OCI-LY1 (cell line): ENCODE data around the gene IDS.

ENCODE experiments used
- H2AFZ ChIP-seq: fragments of 200-600 bp; sonication (generic), shearing (Covaris generic); 2 replicates; pipeline ENCODE4 v1.6.0; 2014; ENCODE audit warnings: antibody characterized with exemption, mild to moderate bottlenecking, low read length
- H3F3A ChIP-seq: fragments of 200-600 bp; sonication (generic), shearing (Covaris generic); 2 replicates; pipeline ENCODE4 v1.6.0; 2014; ENCODE audit warnings: mild to moderate bottlenecking, antibody characterized with exemption, low read length, moderate library complexity; ENCODE audit not compliant: insufficient read depth
- H3K27ac ChIP-seq: fragments of 200-600 bp; sonication (generic); 2 replicates; pipeline ENCODE4 v1.5.1; 2014; ENCODE audit warnings: low read length, mixed run types, mild to moderate bottlenecking, low read depth; ENCODE audit not compliant: poor library complexity, severe bottlenecking
- H3K27me3 ChIP-seq: fragments of 200-600 bp; sonication (generic); 2 replicates; pipeline ENCODE4 v1.6.0; 2014; ENCODE audit warnings: antibody characterized with exemption, mild to moderate bottlenecking, low read length, moderate library complexity; ENCODE audit not compliant: insufficient read depth
- H3K36me3 ChIP-seq: fragments of 200-600 bp; sonication (generic); 2 replicates; pipeline ENCODE4 v1.6.1; 2014; ENCODE audit warnings: mild to moderate bottlenecking, antibody characterized with exemption, low read length, moderate library complexity, mixed read lengths; ENCODE audit not compliant: insufficient read depth
- H3K4me1 ChIP-seq: fragments of 200-600 bp; sonication (generic); 2 replicates; pipeline ENCODE4 v1.5.1; 2014; ENCODE audit warnings: mild to moderate bottlenecking, low read length, moderate library complexity; ENCODE audit not compliant: insufficient read depth, severe bottlenecking
- H3K4me2 ChIP-seq: fragments of 200-600 bp; sonication (generic), shearing (Covaris generic); 2 replicates; pipeline ENCODE4 v1.6.1; 2014; ENCODE audit warnings: low read length
- H3K4me3 ChIP-seq: fragments of 200-600 bp; sonication (generic); 2 replicates; pipeline ENCODE4 v1.5.1; 2014; ENCODE audit warnings: low read length, low read depth, mild to moderate bottlenecking, mixed read lengths; ENCODE audit not compliant: poor library complexity, severe bottlenecking
- H3K79me2 ChIP-seq: fragments of 200-600 bp; shearing (Covaris generic); 2 replicates; pipeline ENCODE4 v1.6.1; 2016; ENCODE audit warnings: mixed run types, low read length, mixed read lengths; ENCODE audit not compliant: insufficient read depth
- H3K9ac ChIP-seq: fragments of 200-600 bp; sonication (generic), shearing (Covaris generic); 2 replicates; pipeline ENCODE4 v1.6.1; 2014; ENCODE audit warnings: mild to moderate bottlenecking, low read length, mixed read lengths
- H3K9me2 ChIP-seq: fragments of 200-600 bp; sonication (generic), shearing (Covaris generic); 2 replicates; pipeline ENCODE4 v1.6.1; 2014; ENCODE audit warnings: low read depth, mild to moderate bottlenecking, low read length, mixed read lengths
- H3K9me3 ChIP-seq: fragments of 200-600 bp; shearing (Covaris generic); 2 replicates; pipeline ENCODE4 v1.6.1; 2014; ENCODE audit warnings: low read length, mixed read lengths
- H4K20me1 ChIP-seq: fragments of 200-600 bp; sonication (generic), shearing (Covaris generic); 2 replicates; pipeline ENCODE4 v1.6.0; 2016; ENCODE audit warnings: mild to moderate bottlenecking, low read length; ENCODE audit not compliant: insufficient read depth
- CTCF ChIP-seq: fragments of 200-600 bp; sonication (generic), shearing (Covaris generic); IDR thresholded peaks from 2 replicates; pipeline ENCODE4 v1.5.1; 2017; ENCODE audit warnings: mild to moderate bottlenecking, antibody characterized with exemption, low read length, moderate library complexity, mixed read lengths
- EZH2 ChIP-seq: fragments of 200-600 bp; sonication (generic), shearing (Covaris generic); IDR thresholded peaks from 2 replicates; pipeline ENCODE4 v1.8.0; 2017; ENCODE audit warnings: borderline replicate concordance, mixed run types, mild to moderate bottlenecking, antibody characterized with exemption, low read length, moderate library complexity, mixed read lengths

IDS gene

GRCh38 chrX:149499766-149500165 is 5.3 kb downstream of the IDS start:
- H3K9me3 ChIP-seq: no peaks in the 10 kb centered on the region
- no peak overlapping the region for H2AFZ ChIP-seq
- H3K9ac ChIP-seq: no peak overlapping the region
- H3K79me2 ChIP-seq: no peaks in the 10 kb centered on the region
- H3K27me3 ChIP-seq: no peaks in the 10 kb centered on the region
- no peaks in the 10 kb centered on the region for H3K9me2 ChIP-seq
- H3K36me3 ChIP-seq: peaks cover 56% of the 10 kb centered on the region
- no peak overlapping the region for H3K4me2 ChIP-seq
- H3K4me3 ChIP-seq: no peak overlapping the region
- no peak for TF ChIP-seq CTCF
- no peak for TF ChIP-seq EZH2
- H3K27ac ChIP-seq: no peak overlapping the region
- H4K20me1 ChIP-seq: no peaks in the 10 kb centered on the region
- peaks cover 10% of the 10 kb centered on the region for H3K4me1 ChIP-seq
- no peaks in the 10 kb centered on the region for H3F3A ChIP-seq

DNA sequence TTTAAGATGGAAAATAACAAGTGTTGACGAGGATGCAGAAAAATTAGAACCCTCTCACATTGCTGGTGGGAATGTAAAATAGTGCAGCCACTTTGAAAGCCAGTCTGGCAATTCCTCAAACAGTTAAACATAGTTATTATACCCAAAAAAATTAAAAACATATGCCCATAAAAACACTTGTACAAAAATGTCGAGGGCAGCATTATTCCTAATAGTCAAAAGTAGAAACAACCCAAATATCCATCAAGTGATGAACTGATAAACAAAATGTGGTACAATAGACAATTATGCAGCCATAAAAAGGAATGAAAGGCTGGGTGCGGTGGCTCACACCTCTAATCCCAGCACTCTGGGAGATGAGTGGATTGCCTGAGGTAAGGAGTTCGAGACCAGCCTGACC is 6.3 kb downstream of the IDS start:
- no peak for TF ChIP-seq EZH2
- TF ChIP-seq CTCF: no peak
- H4K20me1 ChIP-seq: no peaks in the 10 kb centered on the region
- H3K27me3 ChIP-seq: no peaks in the 10 kb centered on the region
- H3K9me2 ChIP-seq: no peaks in the 10 kb centered on the region
- peaks cover 2% of the 10 kb centered on the region for H3K4me1 ChIP-seq
- no peaks in the 10 kb centered on the region for H3K9me3 ChIP-seq
- H3K27ac ChIP-seq: no peak overlapping the region
- H3K9ac ChIP-seq: no peak overlapping the region
- no peak overlapping the region for H3K4me3 ChIP-seq
- no peak overlapping the region for H3K4me2 ChIP-seq
- H3K36me3 ChIP-seq: peaks cover 65% of the 10 kb centered on the region
- no peak overlapping the region for H2AFZ ChIP-seq
- no peaks in the 10 kb centered on the region for H3F3A ChIP-seq
- no peaks in the 10 kb centered on the region for H3K79me2 ChIP-seq

DNA sequence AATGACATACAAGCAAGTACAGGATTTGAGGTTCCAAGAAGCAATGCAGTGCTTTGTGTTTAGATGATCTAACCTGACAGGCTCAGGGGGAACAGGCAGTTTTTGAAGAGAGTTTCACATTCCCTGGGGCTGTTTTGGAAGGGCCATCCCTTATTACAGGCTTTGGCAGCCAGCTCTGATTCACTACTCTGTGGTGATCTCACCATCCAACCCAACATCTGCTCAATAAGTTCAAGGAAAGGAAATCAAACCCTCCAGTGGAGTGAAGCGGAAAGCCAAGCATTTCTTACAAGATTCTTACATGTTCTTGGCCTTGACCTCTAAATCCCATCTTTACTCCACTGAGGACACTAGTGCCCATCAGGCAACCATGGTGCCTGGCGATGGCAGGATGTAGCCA is 7.5 kb downstream of the IDS start:
- no peak overlapping the region for H3K4me3 ChIP-seq
- no peaks in the 10 kb centered on the region for H3F3A ChIP-seq
- peaks cover 72% of the 10 kb centered on the region for H3K36me3 ChIP-seq
- H3K9ac ChIP-seq: no peak overlapping the region
- no peaks in the 10 kb centered on the region for H3K79me2 ChIP-seq
- TF ChIP-seq EZH2 (no peak), CTCF (no peak)
- no peak overlapping the region for H3K4me2 ChIP-seq
- H4K20me1 ChIP-seq: no peaks in the 10 kb centered on the region
- H3K27me3 ChIP-seq: no peaks in the 10 kb centered on the region
- H3K9me2 ChIP-seq: no peaks in the 10 kb centered on the region
- no peaks in the 10 kb centered on the region for H3K9me3 ChIP-seq
- no peak overlapping the region for H3K27ac ChIP-seq
- no peaks in the 10 kb centered on the region for H3K4me1 ChIP-seq
- no peak overlapping the region for H2AFZ ChIP-seq
